Neural cell (in vitro differentiated cells): ENCODE results near the gene GRID2IP. TPM values are rescaled to one million over a fixed set of nuclear protein-coding genes. Genes with fewer than 3 reads are reported as not detected.

ENCODE experiments used
- H2AFZ ChIP-seq: fragments of 200-600, 300-800 bp; sonication (generic), shearing (Covaris generic); 2 replicates; pipeline ENCODE4 v1.6.0; 2014; ENCODE audit warnings: low read depth, mild to moderate bottlenecking, antibody characterized with exemption, low read length, moderate library complexity
- H3F3A ChIP-seq: fragments of 200-600 bp; shearing (Covaris generic); 2 replicates; pipeline ENCODE4 v1.6.1; 2016; ENCODE audit warnings: mild to moderate bottlenecking, moderate library complexity, mixed read lengths, antibody characterized with exemption, low read length; ENCODE audit not compliant: insufficient read depth, poor library complexity, severe bottlenecking
- H3K27ac ChIP-seq: fragments of 200-600, 300-800 bp; sonication (generic), shearing (Covaris generic); 2 replicates; pipeline ENCODE4 v1.5.1; 2014; ENCODE audit warnings: mild to moderate bottlenecking, low read length, moderate library complexity
- H3K27me3 ChIP-seq: fragments of 300-800, 200-600 bp; sonication (generic), shearing (Covaris generic); 2 replicates; pipeline ENCODE4 v1.6.0; 2014; ENCODE audit warnings: mild to moderate bottlenecking, low read depth, low read length, moderate library complexity; ENCODE audit not compliant: insufficient read depth
- H3K36me3 ChIP-seq: fragments of 300-800, 200-600 bp; sonication (generic), shearing (Covaris generic); 2 replicates; pipeline ENCODE4 v1.5.1; 2014; ENCODE audit warnings: mild to moderate bottlenecking, antibody characterized with exemption, low read length, moderate library complexity; ENCODE audit not compliant: insufficient read depth
- H3K4me2 ChIP-seq: fragments of 300-800, 200-600 bp; sonication (generic), shearing (Covaris generic); 2 replicates; pipeline ENCODE4 v1.6.0; 2014; ENCODE audit warnings: mild to moderate bottlenecking, low read length
- H3K4me3 ChIP-seq: fragments of 300-800, 200-600 bp; sonication (generic), shearing (Covaris generic); 2 replicates; pipeline ENCODE4 v1.5.1; 2014; ENCODE audit warnings: mild to moderate bottlenecking, low read length, moderate library complexity
- H3K79me2 ChIP-seq: fragments of 200-600 bp; shearing (Covaris generic); replicated peaks from 2 replicates; pipeline ENCODE4 v1.6.0; 2014; ENCODE audit warnings: mild to moderate bottlenecking, low read length, moderate library complexity; ENCODE audit not compliant: insufficient read depth
- H3K9ac ChIP-seq: fragments of 300-800, 200-600 bp; sonication (generic), shearing (Covaris generic); 2 replicates; pipeline ENCODE4 v1.6.1; 2016; ENCODE audit warnings: mild to moderate bottlenecking, low read length, mixed read lengths
- H3K9me2 ChIP-seq: fragments of 200-600 bp; shearing (Covaris generic); 2 replicates; pipeline ENCODE4 v1.6.1; 2016; ENCODE audit warnings: mild to moderate bottlenecking, low read length, mixed read lengths; ENCODE audit not compliant: insufficient read depth
- H3K9me3 ChIP-seq: fragments of 200-600, 300-800 bp; sonication (generic), shearing (Covaris generic); 2 replicates; pipeline ENCODE4 v1.6.1; 2016; ENCODE audit warnings: mild to moderate bottlenecking, mixed run types, low read length, moderate library complexity, mixed read lengths
- H4K20me1 ChIP-seq: fragments of 200-600 bp; shearing (Covaris generic); 2 replicates; pipeline ENCODE4 v1.6.1; 2016; ENCODE audit warnings: mild to moderate bottlenecking, mixed run types; ENCODE audit not compliant: insufficient read depth
- CTCF ChIP-seq: fragments of 450-650 bp; IDR thresholded peaks from 2 replicates; pipeline ENCODE4 v1.5.1; 2014; ENCODE audit warnings: antibody characterized with exemption, mild to moderate bottlenecking, moderate library complexity; ENCODE audit not compliant: poor library complexity, severe bottlenecking
- EP300 ChIP-seq: fragments of 450-650 bp; conservative IDR thresholded peaks from 2 replicates; pipeline ENCODE4 v1.6.1; 2014; ENCODE audit warnings: antibody characterized with exemption, mild to moderate bottlenecking, moderate library complexity; ENCODE audit not compliant: poor library complexity, severe bottlenecking
- EZH2 ChIP-seq: fragments of 200-600, 300-800 bp; shearing (Covaris generic), sonication (generic); IDR thresholded peaks from 2 replicates; pipeline ENCODE4 v1.6.1; 2014; ENCODE audit warnings: antibody characterized with exemption, low read length, borderline replicate concordance, mild to moderate bottlenecking; ENCODE audit not compliant: insufficient read depth, poor library complexity, severe bottlenecking
- MXI1 ChIP-seq: fragments of 450-650 bp; conservative IDR thresholded peaks from 2 replicates; pipeline ENCODE4 v1.6.1; 2014; ENCODE audit warnings: antibody characterized with exemption, mild to moderate bottlenecking; ENCODE audit not compliant: poor library complexity, severe bottlenecking
- POLR2AphosphoS5 ChIP-seq: IDR thresholded peaks from 2 replicates; pipeline ENCODE4 v1.6.1; 2012
- RAD21 ChIP-seq: fragments of 450-650 bp; conservative IDR thresholded peaks from 2 replicates; pipeline ENCODE4 v1.6.1; 2014; ENCODE audit warnings: antibody characterized with exemption, mild to moderate bottlenecking, moderate library complexity
- REST ChIP-seq: IDR thresholded peaks from 2 replicates; pipeline ENCODE4 v1.6.1; 2012; ENCODE audit warnings: borderline replicate concordance
- SMC3 ChIP-seq: fragments of 450-650 bp; conservative IDR thresholded peaks from 2 replicates; pipeline ENCODE4 v1.6.1; 2014; ENCODE audit warnings: antibody characterized with exemption, mild to moderate bottlenecking, moderate library complexity; ENCODE audit not compliant: poor library complexity
- TAF1 ChIP-seq: IDR thresholded peaks from 2 replicates; pipeline ENCODE4 v1.6.1; 2012; ENCODE audit warnings: low read depth
- polyA plus RNA-seq: library from polyadenylated mRNA; depleted of rRNA; stranded (reverse); fragments of >200 nt; gene quantifications from 2 replicates; pipeline ENCODE4 v1.2.3, GENCODE V29; 2014

Gene GRID2IP
- polyA plus RNA-seq, 1 donor from 2014 or later = 0.32 TPM

- Histone ChIP-seq H3K27me3 (no peaks in the 10 kb centered on the region), H2AFZ (no peak overlapping the region), H3K4me2 (no peak overlapping the region), H3K36me3 (peaks cover 15% of the 10 kb centered on the region), H3K79me2 (no peaks in the 10 kb centered on the region), H3K9ac (no peak overlapping the region), H4K20me1 (no peaks in the 10 kb centered on the region), H3K4me3 (no peak overlapping the region), H3F3A (no peaks in the 10 kb centered on the region), H3K9me3 (peaks cover 6% of the 10 kb centered on the region), H3K27ac (no peak overlapping the region), H3K9me2 (no peaks in the 10 kb centered on the region)
- TF ChIP-seq EP300 = no peak
- TF ChIP-seq EZH2 = no peak
- TF ChIP-seq TAF1 = no peak
- TF ChIP-seq MXI1 = no peak
- TF ChIP-seq SMC3 = no peak
- TF ChIP-seq RAD21 = no peak
Observed at GRCh38 chr7:6461946-6462550, 89.2 kb downstream of the GRID2IP start.

- Histone ChIP-seq H2AFZ (no peak overlapping the region), H4K20me1 (no peaks in the 10 kb centered on the region), H3K27ac (no peak overlapping the region), H3K36me3 (peaks cover 7% of the 10 kb centered on the region), H3K9ac (no peak overlapping the region), H3F3A (no peaks in the 10 kb centered on the region), H3K27me3 (no peaks in the 10 kb centered on the region), H3K4me3 (no peak overlapping the region), H3K9me3 (peaks cover 3% of the 10 kb centered on the region), H3K79me2 (no peaks in the 10 kb centered on the region), H3K4me2 (no peak overlapping the region), H3K9me2 (no peaks in the 10 kb centered on the region)
- TF ChIP-seq REST (no peak), RAD21 (no peak), EP300 (no peak), MXI1 (no peak), CTCF (no peak), TAF1 (no peak), EZH2 (no peak), POLR2AphosphoS5 (no peak), SMC3 (no peak)
Observed at GRCh38 chr7:6460990-6461584, 90.2 kb downstream of the GRID2IP start.
